Measurements from ENCODE around the gene PPP6R3.
"Not testable (repeated sequence)": the region's sequence is repeated elsewhere in the genome, so short reads cannot be mapped to it uniquely, and the experiment has no call there.

DNA sequence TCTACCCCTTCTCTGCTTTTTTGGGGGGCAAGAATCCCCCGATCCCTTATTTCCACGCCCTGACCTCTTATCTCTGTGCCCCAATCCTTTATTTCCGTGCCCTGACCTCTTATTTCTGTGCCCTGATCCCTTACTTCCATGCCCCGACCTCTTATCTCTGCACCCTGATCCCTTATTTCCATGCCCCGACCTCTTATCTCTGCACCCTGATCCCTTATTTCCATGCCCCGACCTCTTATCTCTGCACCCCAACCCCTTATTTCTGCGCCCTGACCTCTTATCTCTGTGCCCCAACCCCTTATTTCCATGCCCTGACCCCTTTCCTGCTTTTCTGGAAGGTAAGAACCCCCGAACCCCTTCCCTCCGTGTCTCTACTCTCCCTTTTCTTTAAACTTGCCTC lies 163.2 kb downstream of the PPP6R3 start:
- not testable (repeated sequence) for TF ChIP-seq AFF4 (CRISPR knock-in tag; IDR thresholded peaks at IDR 0.05); JUN (CRISPR knock-in tag; IDR thresholded peaks at IDR 0.05); HDAC2 (CRISPR knock-in tag; IDR thresholded peaks at IDR 0.05); NCOA1 (CRISPR knock-in tag; IDR thresholded peaks at IDR 0.05); POLR2AphosphoS5 (IDR thresholded peaks at IDR 0.05; ENCODE audit: low read depth, low read length)
- TF ChIP-seq, protein P1, sequence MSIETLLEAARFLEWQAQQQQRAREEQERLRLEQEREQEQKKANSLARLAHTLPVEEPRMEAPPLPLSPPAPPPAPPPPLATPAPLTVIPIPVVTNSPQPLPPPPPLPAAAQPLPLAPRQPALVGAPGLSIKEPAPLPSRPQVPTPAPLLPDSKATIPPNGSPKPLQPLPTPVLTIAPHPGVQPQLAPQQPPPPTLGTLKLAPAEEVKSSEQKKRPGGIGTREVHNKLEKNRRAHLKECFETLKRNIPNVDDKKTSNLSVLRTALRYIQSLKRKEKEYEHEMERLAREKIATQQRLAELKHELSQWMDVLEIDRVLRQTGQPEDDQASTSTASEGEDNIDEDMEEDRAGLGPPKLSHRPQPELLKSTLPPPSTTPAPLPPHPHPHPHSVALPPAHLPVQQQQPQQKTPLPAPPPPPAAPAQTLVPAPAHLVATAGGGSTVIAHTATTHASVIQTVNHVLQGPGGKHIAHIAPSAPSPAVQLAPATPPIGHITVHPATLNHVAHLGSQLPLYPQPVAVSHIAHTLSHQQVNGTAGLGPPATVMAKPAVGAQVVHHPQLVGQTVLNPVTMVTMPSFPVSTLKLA (IDR thresholded peaks at IDR 0.05): not testable (repeated sequence)
- TF ChIP-seq, protein P2, sequence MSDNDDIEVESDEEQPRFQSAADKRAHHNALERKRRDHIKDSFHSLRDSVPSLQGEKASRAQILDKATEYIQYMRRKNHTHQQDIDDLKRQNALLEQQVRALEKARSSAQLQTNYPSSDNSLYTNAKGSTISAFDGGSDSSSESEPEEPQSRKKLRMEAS (IDR thresholded peaks at IDR 0.05): not testable (repeated sequence)
